HepG2 (cell line): Measurements from ENCODE around the gene NAA38.

Source experiments
- CENPX ChIP-seq: sonication (generic); formaldehyde crosslinking; IDR thresholded peaks from 2 replicates; pipeline ENCODE4 v1.9.0; 2021; ENCODE audit warnings: mild to moderate bottlenecking, missing genetic modification reagents, moderate library complexity
- CTCF ChIP-seq: sonication (generic); formaldehyde crosslinking; IDR thresholded peaks from 2 replicates; pipeline ENCODE4 v1.5.0; 2020; ENCODE audit warnings: mild to moderate bottlenecking, missing genetic modification reagents, moderate library complexity
- EP300 ChIP-seq, 3 experiments: sonication (generic) in 1 of 3; formaldehyde crosslinking in 1 of 3; IDR thresholded peaks; 2 replicates each; pipeline versions ENCODE4 v1.5.1 to v1.6.1; 2011 to 2020; ENCODE audit warnings: low read depth in 2 of 3, low read length in 2 of 3, borderline replicate concordance in 1 of 3, improper control_type of control experiment in 1 of 3, mild to moderate bottlenecking in 1 of 3, missing genetic modification reagents in 1 of 3, moderate library complexity in 1 of 3
- GTF2F1 ChIP-seq: fragments of 150-350 bp; IDR thresholded peaks from 2 replicates; pipeline ENCODE4 v1.6.1; 2014; ENCODE audit warnings: low read length
- IKZF1 ChIP-seq: fragments of 450-650 bp; IDR thresholded peaks from 2 replicates; pipeline ENCODE4 v1.7.1; 2016
- POLR2A ChIP-seq, 2 experiments: IDR thresholded peaks; 2 replicates each; pipeline ENCODE4 v1.6.1; 2011; ENCODE audit warnings: low read depth in 2 of 2, low read length in 2 of 2, mild to moderate bottlenecking in 1 of 2, moderate library complexity in 1 of 2; ENCODE audit not compliant: insufficient read depth in 1 of 2
- USF2 ChIP-seq, 2 experiments: sonication (generic) in 1 of 2; formaldehyde crosslinking in 1 of 2; IDR thresholded peaks; 2 replicates each; pipeline versions ENCODE4 v1.5.1 to v1.6.1; 2011 to 2020; ENCODE audit warnings: borderline replicate concordance in 1 of 2, low read depth in 1 of 2, low read length in 1 of 2, mild to moderate bottlenecking in 1 of 2, missing genetic modification reagents in 1 of 2, moderate library complexity in 1 of 2
- ZNF33B ChIP-seq: sonication (generic); formaldehyde crosslinking; IDR thresholded peaks from 2 replicates; pipeline ENCODE4 v1.5.1; 2020; ENCODE audit warnings: mild to moderate bottlenecking, missing genetic modification reagents
- ZNF44 ChIP-seq: sonication (generic); formaldehyde crosslinking; IDR thresholded peaks from 2 replicates; pipeline ENCODE4 v1.5.1; 2020; ENCODE audit warnings: mild to moderate bottlenecking, missing genetic modification reagents
- ZNF777 ChIP-seq: sonication (generic); formaldehyde crosslinking; IDR thresholded peaks from 2 replicates; pipeline ENCODE4 v1.4.0; 2020; ENCODE audit warnings: missing genetic modification reagents
- TF ChIP-seq, protein P1 (sequence below): sonication (generic); formaldehyde crosslinking; IDR thresholded peaks from 2 replicates; pipeline ENCODE4 v1.8.1; 2023; ENCODE audit warnings: mild to moderate bottlenecking, missing genetic modification reagents

DNA sequence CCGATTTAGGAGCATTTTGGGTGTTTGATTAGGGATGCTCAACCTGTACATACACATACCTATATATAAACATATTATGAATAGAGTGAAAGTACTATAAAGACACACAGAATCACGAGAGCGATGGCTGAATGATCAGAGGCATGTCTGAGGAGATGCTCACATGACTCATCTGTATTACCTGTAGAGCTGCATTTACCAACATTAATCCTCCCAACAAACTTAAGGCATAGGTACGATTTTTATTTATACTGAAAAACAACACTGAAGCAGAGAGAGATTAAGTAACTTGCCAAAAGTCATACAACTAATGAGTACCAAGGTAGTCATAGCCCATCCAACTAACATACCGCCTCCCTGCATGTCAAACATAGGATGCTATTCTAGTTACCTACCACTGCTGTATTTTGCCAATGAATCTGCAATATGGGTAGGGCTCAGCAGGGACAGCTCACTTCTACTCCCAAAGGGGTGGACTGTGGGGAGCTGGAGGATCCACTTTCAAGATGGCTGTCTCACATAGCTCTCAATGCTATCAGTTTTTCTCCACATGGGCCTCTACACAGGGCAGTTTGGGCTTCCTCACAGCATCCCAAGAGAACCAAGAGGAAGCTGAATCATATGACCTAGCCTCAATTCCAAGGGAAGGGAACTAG is 7.8 kb upstream of the NAA38 start:
- no peak for TF ChIP-seq ZNF777 (CRISPR knock-in tag)
- TF ChIP-seq USF2 (IDR thresholded peaks at IDR 0.05; ENCODE audit: low read depth, low read length), result no peak
- TF ChIP-seq USF2 (CRISPR knock-in tag; IDR thresholded peaks at IDR 0.05; ENCODE audit: borderline replicate concordance), result no peak
- TF ChIP-seq CENPX (CRISPR knock-in tag), result no peak
- TF ChIP-seq, protein P1, sequence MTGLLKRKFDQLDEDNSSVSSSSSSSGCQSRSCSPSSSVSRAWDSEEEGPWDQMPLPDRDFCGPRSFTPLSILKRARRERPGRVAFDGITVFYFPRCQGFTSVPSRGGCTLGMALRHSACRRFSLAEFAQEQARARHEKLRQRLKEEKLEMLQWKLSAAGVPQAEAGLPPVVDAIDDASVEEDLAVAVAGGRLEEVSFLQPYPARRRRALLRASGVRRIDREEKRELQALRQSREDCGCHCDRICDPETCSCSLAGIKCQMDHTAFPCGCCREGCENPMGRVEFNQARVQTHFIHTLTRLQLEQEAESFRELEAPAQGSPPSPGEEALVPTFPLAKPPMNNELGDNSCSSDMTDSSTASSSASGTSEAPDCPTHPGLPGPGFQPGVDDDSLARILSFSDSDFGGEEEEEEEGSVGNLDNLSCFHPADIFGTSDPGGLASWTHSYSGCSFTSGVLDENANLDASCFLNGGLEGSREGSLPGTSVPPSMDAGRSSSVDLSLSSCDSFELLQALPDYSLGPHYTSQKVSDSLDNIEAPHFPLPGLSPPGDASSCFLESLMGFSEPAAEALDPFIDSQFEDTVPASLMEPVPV (CRISPR knock-in tag), result no peak
- TF ChIP-seq EP300 (IDR thresholded peaks at IDR 0.05; ENCODE audit: low read depth in 2 of 2, low read length in 2 of 2), result no peak
- TF ChIP-seq EP300 (CRISPR knock-in tag; IDR thresholded peaks at IDR 0.05; ENCODE audit: borderline replicate concordance), result no peak
- no peak for TF ChIP-seq GTF2F1
- no peak for TF ChIP-seq ZNF44 (CRISPR knock-in tag)
- TF ChIP-seq CTCF (CRISPR knock-in tag), result no peak
- TF ChIP-seq POLR2A (IDR thresholded peaks at IDR 0.05; ENCODE audit: insufficient read depth in 1 of 2, low read depth in 2 of 2, low read length in 2 of 2), result no peak
- no peak for TF ChIP-seq IKZF1
- no peak for TF ChIP-seq ZNF33B
